Raji (cell line): ENCODE data around the gene SH3GL1.

ENCODE experiments used
- POLR2A ChIP-seq: IDR thresholded peaks from 2 replicates; pipeline ENCODE4 v1.6.1; 2011; ENCODE audit warnings: low read depth, low read length, control low read depth; ENCODE audit not compliant: insufficient read depth

SH3GL1 gene

GRCh38 chr19:4369109-4369887 is 31.0 kb downstream of the SH3GL1 start:
- peak; percentile 39 for TF ChIP-seq POLR2A

GRCh38 chr19:4368128-4368820 is 32.1 kb downstream of the SH3GL1 start:
- no peak for TF ChIP-seq POLR2A

GRCh38 chr19:4367781-4368127 is 32.6 kb downstream of the SH3GL1 start:
- TF ChIP-seq POLR2A: no peak

GRCh38 chr19:4367336-4367723 is 33.0 kb downstream of the SH3GL1 start:
- no peak for TF ChIP-seq POLR2A

- TF ChIP-seq POLR2A: no peak
Observed at GRCh38 chr19:4366666-4367335, 33.5 kb downstream of the SH3GL1 start.

- TF ChIP-seq POLR2A: 0 out of 2 replicates have a peak, but pooled peaks have one; percentile 5
Observed at GRCh38 chr19:4365791-4366665, 34.3 kb downstream of the SH3GL1 start.

- TF ChIP-seq POLR2A: no peak
Observed at GRCh38 chr19:4365341-4365740, 35.0 kb downstream of the SH3GL1 start.

GRCh38 chr19:4363571-4364304 is 36.6 kb downstream of the SH3GL1 start:
- no peak for TF ChIP-seq POLR2A

- no peak for TF ChIP-seq POLR2A
Observed at GRCh38 chr19:4362831-4363545, 37.4 kb downstream of the SH3GL1 start.

- no peak for TF ChIP-seq POLR2A
Observed at GRCh38 chr19:4362101-4362828, 38.1 kb downstream of the SH3GL1 start.

GRCh38 chr19:4361152-4362046 is 38.9 kb downstream of the SH3GL1 start:
- no peak for TF ChIP-seq POLR2A

- no peak for TF ChIP-seq POLR2A
Observed at GRCh38 chr19:4360641-4361151, 39.7 kb downstream of the SH3GL1 start.

- TF ChIP-seq POLR2A: no peak
Observed at GRCh38 chr19:4360081-4360569, 40.2 kb downstream of the SH3GL1 start.
